OCI-LY3 (cell line): ENCODE results near the gene ID3.

ENCODE experiments used
- EZH2phosphoT487 ChIP-seq: fragments of 200-600 bp; shearing (Covaris generic); IDR thresholded peaks from 2 replicates; pipeline ENCODE4 v1.6.1; 2018; ENCODE audit warnings: antibody characterized with exemption, mixed run types, low read depth
- TF ChIP-seq, protein P1 (sequence below): fragments of 200-600, 300-600 bp; sonication (generic); IDR thresholded peaks from 2 replicates; pipeline ENCODE4 v1.5.1; 2014; ENCODE audit warnings: antibody characterized with exemption, low read length, low read depth

DNA sequence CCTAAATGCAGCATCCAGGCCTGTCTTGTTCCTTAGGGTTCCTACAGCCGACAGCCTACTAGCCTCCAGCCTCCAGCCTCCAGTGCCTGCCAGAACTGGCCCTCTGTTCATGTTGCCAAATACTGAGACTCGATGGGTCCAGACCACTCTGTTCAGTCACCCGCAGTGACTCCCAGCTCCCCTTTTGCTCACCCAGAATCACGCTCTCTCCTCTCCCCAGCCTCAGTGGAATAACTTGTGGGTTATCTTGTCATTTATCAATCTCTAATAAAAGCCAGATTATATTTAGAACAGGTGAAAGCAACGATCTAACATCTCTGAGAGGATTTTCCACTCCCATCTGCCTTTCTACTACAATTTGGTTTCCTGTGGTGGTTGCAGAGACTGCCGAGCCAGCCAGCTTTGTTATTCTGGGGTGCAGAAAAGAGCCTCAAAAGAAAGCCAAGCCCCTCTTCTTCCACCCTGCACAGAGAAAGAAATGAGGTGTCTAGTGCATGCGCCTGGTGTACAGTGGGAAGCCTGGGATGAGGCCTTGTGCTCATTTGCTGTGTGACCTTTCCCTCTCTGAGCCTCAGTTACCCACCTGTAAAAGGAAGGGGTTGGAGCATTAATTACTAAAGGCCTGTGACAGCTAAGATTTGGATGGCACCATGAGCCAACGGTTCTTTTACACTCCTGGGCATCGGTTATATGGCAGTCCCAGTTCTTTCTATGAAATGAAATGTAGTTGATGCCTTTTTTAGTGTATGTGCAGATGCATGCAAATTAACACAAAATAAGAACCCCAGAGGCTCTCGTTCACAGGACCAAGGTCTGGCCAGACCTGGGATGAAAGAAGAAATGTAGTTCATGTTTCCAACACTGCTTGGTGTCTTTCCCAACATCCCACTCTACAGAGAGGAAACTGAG is 42.9 kb upstream of the ID3 start:
- TF ChIP-seq, protein P1, sequence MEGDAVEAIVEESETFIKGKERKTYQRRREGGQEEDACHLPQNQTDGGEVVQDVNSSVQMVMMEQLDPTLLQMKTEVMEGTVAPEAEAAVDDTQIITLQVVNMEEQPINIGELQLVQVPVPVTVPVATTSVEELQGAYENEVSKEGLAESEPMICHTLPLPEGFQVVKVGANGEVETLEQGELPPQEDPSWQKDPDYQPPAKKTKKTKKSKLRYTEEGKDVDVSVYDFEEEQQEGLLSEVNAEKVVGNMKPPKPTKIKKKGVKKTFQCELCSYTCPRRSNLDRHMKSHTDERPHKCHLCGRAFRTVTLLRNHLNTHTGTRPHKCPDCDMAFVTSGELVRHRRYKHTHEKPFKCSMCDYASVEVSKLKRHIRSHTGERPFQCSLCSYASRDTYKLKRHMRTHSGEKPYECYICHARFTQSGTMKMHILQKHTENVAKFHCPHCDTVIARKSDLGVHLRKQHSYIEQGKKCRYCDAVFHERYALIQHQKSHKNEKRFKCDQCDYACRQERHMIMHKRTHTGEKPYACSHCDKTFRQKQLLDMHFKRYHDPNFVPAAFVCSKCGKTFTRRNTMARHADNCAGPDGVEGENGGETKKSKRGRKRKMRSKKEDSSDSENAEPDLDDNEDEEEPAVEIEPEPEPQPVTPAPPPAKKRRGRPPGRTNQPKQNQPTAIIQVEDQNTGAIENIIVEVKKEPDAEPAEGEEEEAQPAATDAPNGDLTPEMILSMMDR: no peak
- TF ChIP-seq EZH2phosphoT487: no peak
